Endothelial cell of hepatic sinusoid (primary cell): Measurements from ENCODE around the gene HMGCR.

Source experiments
- in situ Hi-C: cut with HindIII; loops from 2 replicates; pipeline ENCODE4 v1.10.0; 2017; ENCODE audit warnings: low sequenced_read_pairs

The HMGCR gene

GRCh38 chr5:75375414-75375813 is 38.4 kb downstream of the HMGCR start:
- in situ Hi-C loops = no loop called here

GRCh38 chr5:75380099-75380498 is 43.1 kb downstream of the HMGCR start:
- in situ Hi-C loops = no loop called here

GRCh38 chr5:75381456-75381855 is 44.4 kb downstream of the HMGCR start:
- in situ Hi-C loops = no loop called here

- in situ Hi-C loops = no loop called here
Observed at GRCh38 chr5:75384218-75384617, 47.2 kb downstream of the HMGCR start.

GRCh38 chr5:75387806-75388205 is 50.8 kb downstream of the HMGCR start:
- in situ Hi-C loops = no loop called here

GRCh38 chr5:75389430-75389829 is 52.4 kb downstream of the HMGCR start:
- in situ Hi-C loops = no loop called here

GRCh38 chr5:75395277-75395676 is 58.3 kb downstream of the HMGCR start:
- in situ Hi-C loops = no loop called here

GRCh38 chr5:75405296-75405695 is 68.3 kb downstream of the HMGCR start:
- in situ Hi-C loops = no loop called here
